Vagina (tissue), 2 donors: ENCODE data around the gene METTL17. TPM values are rescaled to one million over a fixed set of nuclear protein-coding genes. Genes with fewer than 3 reads are reported as not detected.
"Not testable (repeated sequence)": the region's sequence is repeated elsewhere in the genome, so short reads cannot be mapped to it uniquely, and the experiment has no call there.

ENCODE experiments used
- DNase-seq, 2 donors: peaks; one replicate each; pipeline ENCODE4 v3.0.0-alpha.2; 2017; ENCODE audit errors: extremely low spot score in 2 of 2
- H3K27ac ChIP-seq: fragments of 200-600 bp; sonication (generic); one replicate; pipeline ENCODE4 v1.5.1; 2019
- H3K27me3 ChIP-seq: fragments of 200-600 bp; sonication (generic); one replicate; pipeline ENCODE4 v1.5.1; 2019
- H3K36me3 ChIP-seq, 2 donors: fragments of 200-600 bp; sonication (generic); one replicate each; pipeline ENCODE4 v1.5.1; 2017 to 2019
- H3K4me1 ChIP-seq: fragments of 200-600 bp; sonication (generic); one replicate; pipeline ENCODE4 v1.5.1; 2019
- H3K4me3 ChIP-seq, 2 donors: fragments of 200-600 bp; sonication (generic); 1 replicate in 1 of 2; 2 replicates in 1 of 2; pipeline ENCODE4 v1.5.1; 2016 to 2019
- H3K9me3 ChIP-seq: fragments of 200-600 bp; sonication (generic); one replicate; pipeline ENCODE4 v1.5.1; 2019
- CTCF ChIP-seq, 3 experiments: fragments of 450-650 bp in 2 of 3; fragments of 200-600 bp in 1 of 3; sonication (generic) in 1 of 3; IDR thresholded peaks; one replicate each; pipeline ENCODE4 v1.5.1; 2017 to 2019; ENCODE audit warnings: antibody characterized with exemption in 3 of 3, mild to moderate bottlenecking in 2 of 3, moderate library complexity in 2 of 3
- POLR2A ChIP-seq, 2 donors: fragments of 450-650 bp; IDR thresholded peaks; one replicate each; pipeline ENCODE4 v1.6.1; 2017; ENCODE audit warnings: antibody characterized with exemption in 2 of 2, mild to moderate bottlenecking in 2 of 2, moderate library complexity in 2 of 2
- POLR2AphosphoS5 ChIP-seq, 2 donors: sonication (generic); formaldehyde crosslinking; IDR thresholded peaks; one replicate each; pipeline ENCODE4 v1.9.0; 2017; ENCODE audit warnings: antibody characterized with exemption in 2 of 2, mild to moderate bottlenecking in 2 of 2, low read depth in 1 of 2; ENCODE audit not compliant: insufficient read depth in 1 of 2
- intact Hi-C: fragments of 100-400 bp; cut with DNase I; formaldehyde crosslinking; loops from one replicate; pipeline ENCODE4 v1.15.1; 2023
- total RNA-seq: library from RNA; depleted of rRNA; stranded (reverse); fragments of >200 nt; gene quantifications from one replicate; pipeline ENCODE4 v1.2.3, GENCODE V29; 2016

The METTL17 gene
- total RNA-seq, 1 donor from 2014 or later = 77.1 TPM

GRCh38 chr14:20976291-20976690 lies 13.5 kb upstream of the METTL17 start:
- H3K27me3 ChIP-seq = no peaks in the 10 kb centered on the region
- no peak for DNase-seq
- H3K27ac ChIP-seq = no peak overlapping the region
- H3K9me3 ChIP-seq = no peaks in the 10 kb centered on the region
- TF ChIP-seq POLR2AphosphoS5 (IDR thresholded peaks at IDR 0.05; ENCODE audit: insufficient read depth in 1 of 2, low read depth in 1 of 2) (no peak), POLR2A (IDR thresholded peaks at IDR 0.05) (no peak), CTCF (IDR thresholded peaks at IDR 0.05) (no peak)
- intact Hi-C loops = no loop called here
- no peaks in the 10 kb centered on the region for H3K36me3 ChIP-seq
- no peak overlapping the region for H3K4me3 ChIP-seq
- peaks cover 4% of the 10 kb centered on the region for H3K4me1 ChIP-seq

- intact Hi-C loops = no loop called here
- no peak for TF ChIP-seq POLR2A (IDR thresholded peaks at IDR 0.05)
- no peak for TF ChIP-seq CTCF (IDR thresholded peaks at IDR 0.05)
- no peak for TF ChIP-seq POLR2AphosphoS5 (IDR thresholded peaks at IDR 0.05; ENCODE audit: insufficient read depth in 1 of 2, low read depth in 1 of 2)
- no peak overlapping the region for H3K27ac ChIP-seq
Observed at GRCh38 chr14:20978687-20979086, 11.1 kb upstream of the METTL17 start.

GRCh38 chr14:20980906-20981305 lies 8.9 kb upstream of the METTL17 start:
- no peak for DNase-seq
- no peaks in the 10 kb centered on the region for H3K9me3 ChIP-seq
- H3K27me3 ChIP-seq = no peaks in the 10 kb centered on the region
- intact Hi-C loops = no loop called here
- H3K4me3 ChIP-seq = no peak overlapping the region
- H3K36me3 ChIP-seq = no peaks in the 10 kb centered on the region
- TF ChIP-seq POLR2A (IDR thresholded peaks at IDR 0.05) (no peak), POLR2AphosphoS5 (IDR thresholded peaks at IDR 0.05; ENCODE audit: insufficient read depth in 1 of 2, low read depth in 1 of 2) (no peak), CTCF (IDR thresholded peaks at IDR 0.05) (no peak)
- no peaks in the 10 kb centered on the region for H3K4me1 ChIP-seq
- H3K27ac ChIP-seq = no peak overlapping the region

More at GRCh38 chr14:20978687-20979086, 11.1 kb upstream of the METTL17 start:
- Histone ChIP-seq H3K9me3 (no peaks in the 10 kb centered on the region), H3K36me3 (no peaks in the 10 kb centered on the region), H3K4me1 (no peaks in the 10 kb centered on the region), H3K27me3 (no peaks in the 10 kb centered on the region), H3K4me3 (no peak overlapping the region)
- DNase-seq = no peak

- Histone ChIP-seq H3K27me3 (no peaks in the 10 kb centered on the region), H3K27ac (no peak overlapping the region), H3K36me3 (no peaks in the 10 kb centered on the region), H3K9me3 (no peaks in the 10 kb centered on the region), H3K4me3 (no peak overlapping the region), H3K4me1 (peaks cover 14% of the 10 kb centered on the region)
- TF ChIP-seq POLR2AphosphoS5 (IDR thresholded peaks at IDR 0.05; ENCODE audit: insufficient read depth in 1 of 2, low read depth in 1 of 2) = no peak
- no peak for TF ChIP-seq POLR2A (IDR thresholded peaks at IDR 0.05)
- TF ChIP-seq CTCF (IDR thresholded peaks at IDR 0.05) = no peak
- intact Hi-C loops = no loop called here
- DNase-seq = no peak
Observed at GRCh38 chr14:20982646-20983369, 7.0 kb upstream of the METTL17 start.

GRCh38 chr14:20985650-20986049 lies 4.1 kb upstream of the METTL17 start:
- H3K36me3 ChIP-seq, H3K27ac ChIP-seq, DNase-seq, H3K4me3 ChIP-seq, H3K9me3 ChIP-seq, H3K27me3 ChIP-seq, intact Hi-C loops: not testable (repeated sequence)
- H3K4me1 ChIP-seq = peaks cover 31% of the 10 kb centered on the region
